Dermis blood vessel endothelial cell (primary cell): ENCODE results near the gene ASNSD1. TPM values are rescaled to one million over a fixed set of nuclear protein-coding genes. Genes with fewer than 3 reads are reported as not detected.
"Not testable (repeated sequence)": the region's sequence is repeated elsewhere in the genome, so short reads cannot be mapped to it uniquely, and the experiment has no call there.

Source experiments
- DNase-seq: peaks from one replicate; pipeline ENCODE4 v3.0.0; 2010
- total RNA-seq: library from RNA; depleted of rRNA; stranded (reverse); fragments of >200 nt; gene quantifications from 2 replicates; pipeline ENCODE4 v1.2.3, GENCODE V29; 2014

The ASNSD1 gene
- total RNA-seq, 1 donor from 2014 or later, result 75.4 TPM

DNA sequence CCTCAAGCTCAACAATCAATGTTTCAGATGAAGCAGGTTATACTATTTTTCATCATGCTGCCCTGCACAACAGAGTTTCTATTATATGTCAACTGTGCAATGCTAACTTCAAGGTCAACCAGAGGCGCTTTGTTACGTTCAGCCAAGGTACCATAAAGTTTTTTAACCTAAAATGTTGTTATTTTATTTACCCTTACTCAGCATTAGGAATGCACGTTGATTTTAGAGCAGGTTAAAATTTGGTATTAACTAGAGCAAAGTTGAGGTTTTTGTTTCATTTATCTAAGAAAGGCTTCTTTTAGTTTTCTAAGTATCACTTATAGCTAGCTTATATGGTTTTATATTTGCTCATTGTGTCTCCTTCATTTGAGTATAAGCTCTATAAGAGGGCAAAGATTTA lies 35.0 kb downstream of the ASNSD1 start:
- no peak for DNase-seq

DNA sequence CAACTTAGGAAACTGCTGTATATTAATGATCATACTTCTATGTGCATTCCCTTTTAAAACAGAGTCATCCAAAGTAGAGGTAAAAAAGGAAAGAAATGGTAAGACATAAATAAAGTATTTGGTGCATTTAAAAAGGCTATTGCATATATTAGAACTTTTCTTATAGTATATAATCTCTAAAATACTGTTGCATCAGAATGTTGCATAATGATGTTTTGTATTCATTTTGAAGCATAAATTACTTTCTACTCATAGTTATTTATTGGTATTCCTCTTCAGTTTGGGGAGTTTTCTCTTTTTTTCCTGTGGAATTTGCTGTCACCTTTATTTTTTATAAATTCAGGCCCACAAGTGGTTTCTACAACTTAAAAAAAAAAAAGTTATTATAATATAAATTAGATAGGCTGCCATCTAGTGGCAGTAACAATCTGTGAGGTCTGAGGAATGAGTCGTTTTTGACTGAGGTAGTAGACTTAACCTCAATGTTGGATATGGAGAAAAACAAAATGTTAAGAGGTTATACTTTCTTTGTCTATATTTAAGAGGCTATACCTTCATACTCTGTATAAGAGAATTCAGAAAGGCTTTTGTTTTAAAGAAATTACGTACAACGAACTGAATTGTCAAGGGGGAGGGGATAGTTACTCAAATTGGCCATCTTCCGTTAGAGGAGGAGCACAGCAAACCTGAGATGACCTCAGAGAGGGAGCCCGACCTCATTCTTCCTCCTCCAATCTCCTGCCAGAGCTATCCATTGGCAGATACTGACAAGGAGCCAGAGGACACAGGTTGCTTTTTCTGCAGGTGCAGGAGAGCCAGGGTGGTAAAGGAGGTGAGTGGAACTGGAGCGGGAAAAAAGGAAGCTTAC lies 37.0 kb downstream of the ASNSD1 start:
- peak; percentile 65 for DNase-seq

DNA sequence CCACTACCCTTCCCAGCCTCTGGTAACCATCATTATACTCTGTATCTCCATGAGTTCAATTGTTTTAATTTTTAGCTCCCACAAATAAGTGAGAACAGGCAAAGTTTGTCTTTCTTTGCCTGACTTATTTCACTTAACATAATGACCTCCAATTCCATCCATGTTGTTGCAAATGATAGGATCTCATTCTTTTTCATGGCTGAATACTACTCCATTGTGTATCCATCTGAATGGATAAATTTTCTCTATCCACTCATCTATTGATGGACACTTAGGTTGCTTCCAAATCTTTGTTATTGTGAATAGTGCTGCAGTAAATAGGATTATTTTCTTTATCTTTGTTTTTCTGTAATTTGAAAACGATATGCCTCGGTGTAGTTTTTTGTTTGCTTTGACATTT lies 39.4 kb downstream of the ASNSD1 start:
- no peak for DNase-seq

DNA sequence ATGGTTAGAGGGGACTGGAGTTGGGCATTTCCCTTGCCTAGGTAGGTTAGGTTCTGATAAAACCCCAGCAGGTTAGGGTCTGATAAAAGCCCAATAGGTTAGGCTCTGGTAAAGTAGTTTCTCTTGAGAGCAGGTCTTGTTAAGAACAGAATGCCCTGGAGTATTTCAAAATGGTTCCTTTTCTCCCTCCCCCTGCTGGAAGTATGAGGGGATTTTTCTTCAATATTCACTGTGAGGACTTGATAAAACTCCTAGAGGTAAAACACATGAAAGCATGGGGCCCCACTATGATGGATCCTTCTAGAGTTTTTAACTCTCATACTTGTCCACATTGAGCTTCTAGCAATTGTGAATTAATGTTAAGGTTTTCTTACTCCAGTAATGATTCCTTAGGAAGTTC lies 40.8 kb downstream of the ASNSD1 start:
- peak; percentile 28 for DNase-seq

DNA sequence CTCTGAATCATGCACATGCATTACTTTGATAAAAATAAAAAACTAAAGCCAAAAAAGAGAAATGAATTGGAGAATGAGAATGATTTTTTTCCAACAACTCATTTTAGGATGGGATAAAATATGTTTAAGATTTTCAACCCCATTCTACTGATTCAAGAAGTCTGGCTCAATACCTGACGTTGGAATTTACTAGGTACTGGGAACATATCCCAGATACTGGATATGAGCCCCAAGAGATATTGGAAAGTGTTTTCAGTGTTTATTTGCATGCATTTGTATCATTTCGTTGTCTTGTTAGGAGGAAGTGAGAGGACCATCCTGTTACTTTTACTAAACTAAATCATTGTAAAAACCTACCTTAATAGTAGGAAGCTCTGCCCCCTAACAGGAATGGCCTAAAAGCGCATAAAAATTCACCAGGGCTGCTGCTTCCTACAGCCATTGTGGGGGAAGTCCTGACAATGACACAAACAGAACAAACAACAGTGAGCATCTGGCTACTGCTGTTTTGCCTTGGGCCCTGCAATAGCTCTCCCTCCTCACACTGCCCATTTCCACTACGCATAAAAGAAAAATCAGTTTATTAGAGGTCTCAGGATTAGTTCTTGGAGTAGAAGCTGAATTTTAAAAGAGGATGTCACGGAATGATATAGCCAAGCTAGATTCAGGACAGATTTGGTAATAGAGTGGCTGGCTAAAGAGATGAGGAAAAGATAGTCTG lies 48.4 kb downstream of the ASNSD1 start:
- no peak for DNase-seq

DNA sequence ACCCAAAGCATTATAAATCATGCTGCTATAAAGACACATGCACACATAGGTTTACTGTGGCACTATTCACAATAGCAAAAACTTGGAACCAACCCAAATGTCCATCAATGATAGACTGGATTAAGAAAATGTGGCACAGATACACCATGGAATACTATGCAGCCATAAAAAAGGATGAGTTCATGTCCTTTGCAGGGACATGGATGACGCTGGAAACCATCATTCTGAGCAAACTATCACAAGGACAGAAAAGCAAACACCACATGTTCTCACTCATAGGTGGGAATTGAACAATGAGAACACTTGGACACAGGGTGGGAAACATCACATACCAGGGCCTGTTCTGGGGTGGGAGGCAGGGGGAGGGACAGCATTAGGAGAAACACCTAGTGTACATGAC lies 56.3 kb downstream of the ASNSD1 start:
- DNase-seq, result not testable (repeated sequence)

DNA sequence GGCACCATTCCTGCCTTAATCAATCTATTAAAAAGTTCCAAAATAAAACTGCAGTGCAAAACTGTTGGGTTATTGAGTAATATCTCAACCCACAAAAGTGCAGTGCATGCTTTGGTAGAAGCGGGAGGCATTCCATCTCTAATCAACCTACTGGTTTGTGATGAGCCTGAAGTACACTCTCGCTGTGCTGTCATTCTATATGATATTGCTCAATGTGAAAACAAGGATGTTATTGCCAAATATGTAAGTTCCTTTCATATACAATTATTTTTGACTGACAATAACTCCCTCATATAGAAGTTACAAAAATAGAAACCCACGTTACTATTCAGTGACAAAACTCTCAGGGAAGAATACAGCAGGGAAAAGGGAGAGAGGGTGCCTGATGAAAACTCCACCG lies 58.3 kb downstream of the ASNSD1 start:
- no peak for DNase-seq

Other genes starting within 250 kb of the ASNSD1 start
- 45.6 and 49.9 TPM in 2 replicates for gene WDR75, start 220.0 kb upstream of the ASNSD1 start, total RNA-seq
- 98.0 and 113 TPM in 2 replicates for gene SLC40A1, start 80.7 kb upstream of the ASNSD1 start, total RNA-seq
- 4.8 and 6.8 TPM in 2 replicates for gene ANKAR, start 13.2 kb downstream of the ASNSD1 start, total RNA-seq
- 5.9 and 6.1 TPM in 2 replicates for gene OSGEPL1, start 101.3 kb downstream of the ASNSD1 start, total RNA-seq
- 51.3 and 54.6 TPM in 2 replicates for gene ORMDL1, start 122.9 kb downstream of the ASNSD1 start, total RNA-seq
- 24.2 and 39.1 TPM in 2 replicates for gene PMS1, start 123.0 kb downstream of the ASNSD1 start, total RNA-seq